Measurements from ENCODE around the gene DLGAP4.

DLGAP4 gene, protein sequence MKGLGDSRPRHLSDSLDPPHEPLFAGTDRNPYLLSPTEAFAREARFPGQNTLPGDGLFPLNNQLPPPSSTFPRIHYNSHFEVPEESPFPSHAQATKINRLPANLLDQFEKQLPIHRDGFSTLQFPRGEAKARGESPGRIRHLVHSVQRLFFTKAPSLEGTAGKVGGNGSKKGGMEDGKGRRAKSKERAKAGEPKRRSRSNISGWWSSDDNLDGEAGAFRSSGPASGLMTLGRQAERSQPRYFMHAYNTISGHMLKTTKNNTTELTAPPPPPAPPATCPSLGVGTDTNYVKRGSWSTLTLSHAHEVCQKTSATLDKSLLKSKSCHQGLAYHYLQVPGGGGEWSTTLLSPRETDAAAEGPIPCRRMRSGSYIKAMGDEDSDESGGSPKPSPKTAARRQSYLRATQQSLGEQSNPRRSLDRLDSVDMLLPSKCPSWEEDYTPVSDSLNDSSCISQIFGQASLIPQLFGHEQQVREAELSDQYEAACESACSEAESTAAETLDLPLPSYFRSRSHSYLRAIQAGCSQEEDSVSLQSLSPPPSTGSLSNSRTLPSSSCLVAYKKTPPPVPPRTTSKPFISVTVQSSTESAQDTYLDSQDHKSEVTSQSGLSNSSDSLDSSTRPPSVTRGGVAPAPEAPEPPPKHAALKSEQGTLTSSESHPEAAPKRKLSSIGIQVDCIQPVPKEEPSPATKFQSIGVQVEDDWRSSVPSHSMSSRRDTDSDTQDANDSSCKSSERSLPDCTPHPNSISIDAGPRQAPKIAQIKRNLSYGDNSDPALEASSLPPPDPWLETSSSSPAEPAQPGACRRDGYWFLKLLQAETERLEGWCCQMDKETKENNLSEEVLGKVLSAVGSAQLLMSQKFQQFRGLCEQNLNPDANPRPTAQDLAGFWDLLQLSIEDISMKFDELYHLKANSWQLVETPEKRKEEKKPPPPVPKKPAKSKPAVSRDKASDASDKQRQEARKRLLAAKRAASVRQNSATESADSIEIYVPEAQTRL

DNA sequence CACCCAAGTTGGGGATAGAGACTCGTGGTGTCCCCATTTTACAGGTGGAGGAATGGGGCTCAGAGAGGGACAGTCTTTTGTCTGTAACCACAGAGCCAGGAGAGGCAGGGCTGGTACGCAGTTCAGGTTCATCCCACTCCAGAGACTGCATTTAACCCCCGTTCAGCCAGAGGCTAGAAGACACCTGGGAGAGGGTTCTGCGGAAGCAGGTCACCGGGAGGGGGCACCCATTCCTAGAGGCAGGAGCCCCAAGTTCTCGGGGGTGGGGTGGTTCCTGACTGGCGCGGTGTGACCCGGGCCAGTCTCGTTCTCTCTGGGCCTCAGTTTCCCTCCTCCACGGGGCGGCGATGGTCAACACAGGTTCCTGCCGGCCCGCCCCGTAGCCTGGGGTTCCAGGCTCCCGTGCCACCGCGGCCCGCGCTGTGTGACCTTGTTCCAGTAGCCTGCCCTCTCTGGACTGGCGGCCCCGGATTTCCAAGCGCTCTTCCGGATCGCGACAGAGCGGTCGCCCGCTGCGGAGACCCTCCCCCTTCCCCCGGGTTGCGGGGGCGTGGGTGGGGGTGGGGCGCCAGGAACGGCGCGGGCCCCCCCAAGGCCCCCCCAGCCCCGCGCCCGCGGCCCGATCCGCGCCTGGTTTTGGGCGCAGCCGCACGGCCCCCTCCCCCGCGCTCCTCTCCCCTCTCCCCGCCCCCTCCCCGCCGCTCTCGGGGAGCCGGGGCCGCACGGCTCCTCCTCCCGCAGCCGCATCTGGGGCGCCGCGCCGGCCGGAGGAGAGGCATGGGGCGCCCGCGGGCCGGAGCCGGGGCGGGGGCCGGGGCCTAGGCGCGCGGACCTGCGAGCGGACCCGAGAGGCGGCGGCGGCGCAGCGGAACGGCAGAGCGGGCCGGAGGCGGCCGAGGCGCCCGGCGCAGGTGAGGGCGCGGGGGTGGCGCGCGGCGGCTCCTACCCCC, at the start of gene DLGAP4:
Gene DLGAP4 (plus strand): TSS at position 738 of the 950 bp plus-strand sequence. CDS start 125,379 bp downstream, outside the sequence.
- DNase-seq (ENCODE audit: low read depth, low spot score) = no peak
- in situ Hi-C loops (cut with HindIII; ENCODE audit: low sequenced_read_pairs) = no loop called here
- TF ChIP-seq, protein P1, sequence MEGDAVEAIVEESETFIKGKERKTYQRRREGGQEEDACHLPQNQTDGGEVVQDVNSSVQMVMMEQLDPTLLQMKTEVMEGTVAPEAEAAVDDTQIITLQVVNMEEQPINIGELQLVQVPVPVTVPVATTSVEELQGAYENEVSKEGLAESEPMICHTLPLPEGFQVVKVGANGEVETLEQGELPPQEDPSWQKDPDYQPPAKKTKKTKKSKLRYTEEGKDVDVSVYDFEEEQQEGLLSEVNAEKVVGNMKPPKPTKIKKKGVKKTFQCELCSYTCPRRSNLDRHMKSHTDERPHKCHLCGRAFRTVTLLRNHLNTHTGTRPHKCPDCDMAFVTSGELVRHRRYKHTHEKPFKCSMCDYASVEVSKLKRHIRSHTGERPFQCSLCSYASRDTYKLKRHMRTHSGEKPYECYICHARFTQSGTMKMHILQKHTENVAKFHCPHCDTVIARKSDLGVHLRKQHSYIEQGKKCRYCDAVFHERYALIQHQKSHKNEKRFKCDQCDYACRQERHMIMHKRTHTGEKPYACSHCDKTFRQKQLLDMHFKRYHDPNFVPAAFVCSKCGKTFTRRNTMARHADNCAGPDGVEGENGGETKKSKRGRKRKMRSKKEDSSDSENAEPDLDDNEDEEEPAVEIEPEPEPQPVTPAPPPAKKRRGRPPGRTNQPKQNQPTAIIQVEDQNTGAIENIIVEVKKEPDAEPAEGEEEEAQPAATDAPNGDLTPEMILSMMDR (IDR thresholded peaks at IDR 0.05; ENCODE audit: low read depth, low read length) = no peak

GRCh38 chr20:36259177-36260061, 46.7 kb upstream of the DLGAP4 start:
- H3K4me3 ChIP-seq (ENCODE audit: low read depth, low read length) = no peak overlapping the region
- TF ChIP-seq, protein P1 (IDR thresholded peaks at IDR 0.05; ENCODE audit: low read depth, low read length) = no peak
- in situ Hi-C loops (cut with HindIII; ENCODE audit: low sequenced_read_pairs) = no loop called here
- DNase-seq (ENCODE audit: low read depth, low spot score) = no peak

More for the DNA sequence above, at the start of gene DLGAP4:
- no peak within 1 kb of the TSS for H3K4me3 ChIP-seq (ENCODE audit: low read depth, low read length)

GRCh38 chr20:36260316-36260715, 45.8 kb upstream of the DLGAP4 start:
- no peak overlapping the region for H3K4me3 ChIP-seq (ENCODE audit: low read depth, low read length)
- no peak for DNase-seq (ENCODE audit: low read depth, low spot score)
- TF ChIP-seq, protein P1 (IDR thresholded peaks at IDR 0.05; ENCODE audit: low read depth, low read length) = no peak
- in situ Hi-C loops (cut with HindIII; ENCODE audit: low sequenced_read_pairs) = no loop called here

DNA sequence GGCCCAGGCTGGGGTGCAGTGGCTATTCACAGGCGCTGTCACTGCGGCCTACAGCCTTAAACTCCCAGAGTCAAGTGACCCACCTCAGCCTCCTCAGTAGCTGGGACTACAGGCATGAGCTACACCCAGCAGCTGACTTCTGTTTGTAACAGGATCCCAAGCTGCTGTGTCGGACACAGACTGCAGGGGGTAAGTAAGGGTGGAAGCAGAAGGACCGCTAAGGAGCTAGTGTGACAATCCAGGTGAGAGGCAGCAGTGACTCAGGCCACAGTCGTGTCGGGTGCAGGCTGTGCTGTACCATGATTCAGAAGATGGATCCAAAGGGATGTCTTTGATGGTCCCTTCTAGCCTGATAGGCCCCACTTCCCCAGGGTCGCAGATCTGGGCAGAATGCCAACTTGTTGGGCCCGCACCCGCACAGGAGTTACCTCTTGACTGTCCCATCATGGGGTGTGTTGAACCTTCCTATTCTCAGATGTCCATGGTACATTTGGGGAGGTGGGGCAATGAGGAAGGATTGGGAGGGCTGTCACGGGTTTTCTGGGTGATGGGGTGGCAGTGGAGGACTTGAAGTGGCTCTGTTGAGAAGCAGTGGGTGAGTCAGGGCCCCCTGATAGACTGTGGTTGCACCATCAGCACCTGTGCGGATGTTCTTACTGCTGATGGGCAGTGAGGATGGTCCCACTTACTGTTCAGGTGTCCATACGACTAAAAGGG, 44.6 kb upstream of the DLGAP4 start:
- no peak for DNase-seq (ENCODE audit: low read depth, low spot score)
- in situ Hi-C loops (cut with HindIII; ENCODE audit: low sequenced_read_pairs) = no loop called here
- TF ChIP-seq, protein P1 (IDR thresholded peaks at IDR 0.05; ENCODE audit: low read depth, low read length) = no peak

GRCh38 chr20:36262440-36262839, 43.7 kb upstream of the DLGAP4 start:
- in situ Hi-C loops (cut with HindIII; ENCODE audit: low sequenced_read_pairs) = no loop called here
- DNase-seq (ENCODE audit: low read depth, low spot score) = no peak
- H3K4me3 ChIP-seq (ENCODE audit: low read depth, low read length) = no peak overlapping the region
- TF ChIP-seq, protein P1 (IDR thresholded peaks at IDR 0.05; ENCODE audit: low read depth, low read length) = no peak

More for the DNA sequence above, 44.6 kb upstream of the DLGAP4 start:
- H3K4me3 ChIP-seq (ENCODE audit: low read depth, low read length) = no peak overlapping the region

Measured in astrocyte of the spinal cord (primary cell).